Measurements from ENCODE around the gene FAM120A. TPM values are rescaled to one million over a fixed set of nuclear protein-coding genes. Genes with fewer than 3 reads are reported as not detected.

Gene FAM120A
- total and polyA plus RNA-seq, 2 of the 13 experiments (the other 11 are each of a cell fraction or from before 2014, with no cell fraction given), result 41.3 to 44.4 TPM

DNA sequence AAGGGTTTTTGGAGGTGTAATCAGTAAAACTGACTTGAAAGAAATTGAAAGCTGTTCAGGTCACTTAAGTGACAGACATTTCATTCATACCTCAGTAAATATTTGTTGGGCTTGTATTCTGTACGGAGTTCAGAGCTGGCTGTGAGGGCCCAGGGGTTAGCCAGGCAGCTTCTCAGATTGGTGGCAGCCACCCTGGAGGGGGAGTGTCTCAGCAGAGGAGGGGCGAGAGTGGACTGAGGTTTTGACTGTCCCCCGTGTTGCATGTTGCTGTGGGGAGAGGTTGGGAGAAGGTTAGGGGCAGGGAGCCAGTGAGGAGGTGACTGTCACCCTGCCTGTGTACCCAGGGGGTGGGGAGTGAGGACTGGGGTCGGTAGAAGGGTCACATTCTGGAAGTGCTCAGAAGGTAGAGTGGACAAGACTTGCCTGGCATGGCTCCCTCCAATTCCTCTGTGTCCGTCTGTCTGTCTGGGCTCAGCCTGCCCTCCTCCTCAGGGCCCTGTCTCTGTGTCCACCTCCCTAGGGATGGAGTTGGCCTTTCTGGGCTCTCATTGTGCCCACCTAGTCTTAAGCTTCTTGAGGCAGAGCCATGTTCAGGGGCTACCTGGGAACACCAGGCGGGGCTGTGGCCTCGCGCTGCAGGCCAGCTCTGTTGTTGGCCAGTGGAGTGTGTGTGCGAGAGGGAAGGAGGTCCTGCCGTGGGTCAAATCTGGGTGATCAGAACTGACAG, 129.3 kb downstream of the FAM120A start (continued):
- TF ChIP-seq PRMT3 (CRISPR knock-in tag; IDR thresholded peaks at IDR 0.05; ENCODE audit: borderline replicate concordance, low read depth), result no peak
- 0 out of 4 replicates have a peak, but pooled peaks of 1 of the 2 experiments have one; percentile 35 for TF ChIP-seq HMGXB4 (CRISPR knock-in tag; IDR thresholded peaks at IDR 0.05; ENCODE audit: borderline replicate concordance in 1 of 2, low read depth in 1 of 2)
- TF ChIP-seq PHF21A (CRISPR knock-in tag; IDR thresholded peaks at IDR 0.05), result 0 out of 2 replicates have a peak, but pooled peaks have one; percentile 24
- no peak for TF ChIP-seq LCORL (IDR thresholded peaks at IDR 0.05)
- 0 out of 2 replicates have a peak, but pooled peaks have one; percentile 17 for TF ChIP-seq LCORL (CRISPR knock-in tag; IDR thresholded peaks at IDR 0.05)

DNA sequence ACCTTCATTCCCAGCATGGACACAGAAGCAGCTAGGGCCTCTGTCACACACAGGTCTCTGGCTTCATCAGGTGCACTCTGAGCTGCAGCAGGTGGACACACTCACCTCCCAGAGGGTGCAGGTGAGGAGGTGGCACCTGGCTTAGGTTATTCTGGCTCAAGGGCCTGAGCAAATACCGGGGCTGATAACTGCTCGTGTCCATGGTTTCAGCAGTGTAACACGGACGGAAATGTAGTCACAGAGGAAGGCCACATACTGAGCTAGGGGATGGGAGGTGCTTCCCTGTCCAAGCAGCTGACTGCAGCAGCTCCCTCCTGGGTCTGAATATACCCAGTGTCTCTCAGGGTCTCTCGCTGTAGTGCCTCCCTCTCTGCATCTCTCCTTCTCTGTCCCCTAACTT, 130.6 kb downstream of the FAM120A start:
- H3K36me3 ChIP-seq (replicated peaks in 1 of 2; ENCODE audit: control insufficient read depth in 1 of 2, insufficient read depth in 2 of 2, low read length in 2 of 2), result no peaks in the 10 kb centered on the region
- peak; percentile 47 for DNase-seq (ENCODE audit: low spot score)
- H3K4me3 ChIP-seq (replicated peaks in 1 of 3; ENCODE audit: insufficient read depth in 1 of 3, low read depth in 2 of 3, low read length in 3 of 3), result peak overlapping the region in 1 of 3 experiments; percentile 65; a peak in 1 of 6 replicates
- H3K27ac ChIP-seq (ENCODE audit: extremely low read length, insufficient read depth, low read length), result peak overlapping the region; percentile 28
- peak overlapping the region; percentile 88 for H3K4me2 ChIP-seq (ENCODE audit: low read depth, low read length)
- ATAC-seq, result peak; percentile 44
- FAIRE-seq, result no peak
- peak overlapping the region; percentile 38; the same call in 1 of the 2 replicates for H3K9ac ChIP-seq (ENCODE audit: insufficient read depth, low read depth, low read length)
- peaks cover 67% of the 10 kb centered on the region for H3K4me1 ChIP-seq (ENCODE audit: insufficient read depth, low read length)
- intact Hi-C loops (cut with micrococcal nuclease; ENCODE audit: unreplicated experiment) (no loop called here), in situ Hi-C loops (cut with HindIII; ENCODE audit: extremely low pct_ligation_motif_present, low pct_unique_long_range_greater_than_20kb) (no loop called here)
- 50% methylated on average over 1 of the region's 5 CpGs for WGBS (ENCODE audit: low lambda C conversion rate)
- H2AFZ ChIP-seq (ENCODE audit: low read length), result no peak overlapping the region
- POLR2A ChIA-PET, result interaction anchor here (1.7 to 2.8 kb wide), 2 partner anchors 11 to 16 kb away, joined by 5 to 26 read pairs; no protein-coding TSS in a partner anchor
- BruUV-seq (replicated peaks), result no TSS peak
- peaks cover 55% of the 10 kb centered on the region for H3K79me2 ChIP-seq (ENCODE audit: insufficient read depth, low read length)
- H3K27me3 ChIP-seq (ENCODE audit: control insufficient read depth in 1 of 2, insufficient read depth in 2 of 2, low read length in 2 of 2), result no peaks in the 10 kb centered on the region
- CTCF ChIA-PET (ENCODE audit: low intra/inter-chr PET ratio, low total read pairs), result no interaction called here
- no peaks in the 10 kb centered on the region for H3K9me3 ChIP-seq (ENCODE audit: low read length)
- peaks cover 21% of the 10 kb centered on the region for H4K20me1 ChIP-seq (ENCODE audit: insufficient read depth, low read length)
- TF ChIP-seq THYN1 (CRISPR knock-in tag; IDR thresholded peaks at IDR 0.05; ENCODE audit: borderline replicate concordance, low read depth), result no peak
- no peak for TF ChIP-seq MEF2D (CRISPR knock-in tag; IDR thresholded peaks at IDR 0.05)
- TF ChIP-seq ZNF263 (CRISPR knock-in tag; IDR thresholded peaks at IDR 0.05), result no peak
- no peak for TF ChIP-seq MED1 (CRISPR knock-in tag; IDR thresholded peaks at IDR 0.05)
- no peak for TF ChIP-seq NR0B2 (CRISPR knock-in tag; IDR thresholded peaks at IDR 0.05)
- TF ChIP-seq SMC3 (IDR thresholded peaks at IDR 0.05; ENCODE audit: low read length), result no peak
- peak; percentile 52 for TF ChIP-seq ZFX (CRISPR knock-in tag; IDR thresholded peaks at IDR 0.05; ENCODE audit: low read depth)
- TF ChIP-seq ZNF234 (CRISPR knock-in tag; conservative IDR thresholded peaks at IDR 0.05), result no peak
- TF ChIP-seq FLYWCH1 (CRISPR knock-in tag; IDR thresholded peaks at IDR 0.05), result no peak
- no peak for TF ChIP-seq ZNF747 (CRISPR knock-in tag; IDR thresholded peaks at IDR 0.05; ENCODE audit: borderline replicate concordance)
- peak; percentile 68 for TF ChIP-seq TEAD3 (CRISPR knock-in tag; optimal IDR thresholded peaks at IDR 0.05; ENCODE audit: borderline replicate concordance)
- TF ChIP-seq POLR2G (IDR thresholded peaks at IDR 0.05; ENCODE audit: low read depth, low read length), result no peak
- TF ChIP-seq MYPOP (CRISPR knock-in tag; IDR thresholded peaks at IDR 0.05), result no peak

All from HepG2 (cell line).